Muscle of leg (tissue), 11 donors: ENCODE measurements around the gene JSRP1. TPM values are rescaled to one million over a fixed set of nuclear protein-coding genes. Genes with fewer than 3 reads are reported as not detected.

Experiments used
- DNase-seq: peaks from one replicate; pipeline ENCODE4 v3.0.0; 2013
- H3K27ac ChIP-seq: one replicate; pipeline ENCODE4 v1.5.1; 2013; ENCODE audit warnings: mild to moderate bottlenecking, low read length, control low read depth
- H3K27me3 ChIP-seq: one replicate; pipeline ENCODE4 v1.6.1; 2013; ENCODE audit warnings: low read length; ENCODE audit not compliant: control insufficient read depth, insufficient read depth
- H3K36me3 ChIP-seq: one replicate; pipeline ENCODE4 v1.6.1; 2013; ENCODE audit warnings: low read length; ENCODE audit not compliant: control insufficient read depth, insufficient read depth
- H3K4me1 ChIP-seq: one replicate; pipeline ENCODE4 v1.6.1; 2013; ENCODE audit warnings: low read length; ENCODE audit not compliant: control insufficient read depth, insufficient read depth
- H3K4me3 ChIP-seq: one replicate; pipeline ENCODE4 v1.5.1; 2013; ENCODE audit warnings: low read length, control low read depth
- H3K9me3 ChIP-seq: replicated peaks from 2 replicates; pipeline ENCODE4 v1.6.1; 2013; ENCODE audit warnings: low read depth, low read length; ENCODE audit not compliant: control insufficient read depth
- WGBS: methylation state at CpG from one replicate; pipeline ENCODE4 v1.1.5; 2013; ENCODE audit warnings: missing lambda C conversion rate; ENCODE audit not compliant: insufficient coverage; 5-methylcytosine and 5-hydroxymethylcytosine counted together
- polyA plus RNA-seq, 8 donors: library from polyadenylated mRNA; unstranded; fragments of 120-200 nt; gene quantifications; one replicate each; pipeline versions ENCODE4 v1.2.1 to v1.2.3, GENCODE V29; 2013; ENCODE audit warnings: inconsistent platforms in 1 of 8, low replicate concordance in 1 of 8; ENCODE audit not compliant: insufficient read length in 8 of 8, insufficient read depth in 1 of 8
- total RNA-seq: library from RNA; stranded (reverse); fragments of 120-200 nt; gene quantifications from one replicate; pipeline ENCODE4 v1.2.4, GENCODE V29; 2013

JSRP1 gene
- total and polyA plus RNA-seq, 9 donors = 58.3 to 107 (median 85.2) TPM

DNA sequence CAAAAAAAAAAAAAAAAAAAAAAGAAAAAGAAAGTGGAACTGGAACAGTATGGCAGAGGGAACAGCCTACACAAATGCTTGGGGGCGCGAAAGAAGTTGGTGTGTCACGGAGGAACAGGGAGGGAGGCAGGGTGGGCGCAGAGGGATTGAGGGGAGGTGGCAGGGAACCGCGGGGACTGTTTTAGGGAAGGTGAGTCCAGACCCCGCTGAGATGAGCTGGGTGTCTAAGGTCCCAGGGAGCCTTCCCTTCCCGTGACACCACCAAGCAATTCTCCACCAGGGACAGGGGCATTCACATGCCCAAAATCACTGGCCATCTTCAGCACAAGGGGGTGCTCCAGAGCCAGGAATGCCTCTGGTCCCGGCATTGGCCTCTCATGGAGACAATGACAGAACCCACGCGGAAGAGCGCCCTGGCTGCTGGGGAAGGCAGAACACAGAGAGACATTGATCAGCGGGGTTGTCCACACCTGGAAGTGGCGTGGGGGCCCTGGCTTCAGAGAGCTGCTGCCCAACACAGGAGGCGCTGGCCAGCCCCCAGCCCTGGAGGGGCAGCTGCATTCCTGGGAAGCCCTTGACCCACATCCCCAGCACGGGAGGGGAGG is 18.8 kb upstream of the JSRP1 start:
- Histone ChIP-seq H3K27ac (no peak overlapping the region), H3K4me1 (peaks cover 48% of the 10 kb centered on the region)
- 45% methylated on average over 13 of the region's 16 CpGs for WGBS

GRCh38 chr19:2274185-2274711 is 18.0 kb upstream of the JSRP1 start:
- 84% methylated on average over 5 of the region's 9 CpGs for WGBS
- no peaks in the 10 kb centered on the region for H3K9me3 ChIP-seq
- peak overlapping the region; percentile 48 for H3K27ac ChIP-seq
- no peak overlapping the region for H3K4me3 ChIP-seq
- no peaks in the 10 kb centered on the region for H3K27me3 ChIP-seq
- H3K4me1 ChIP-seq = peaks cover 48% of the 10 kb centered on the region
- peaks cover 24% of the 10 kb centered on the region for H3K36me3 ChIP-seq
- peak; percentile 13 for DNase-seq

More for the DNA sequence above, 18.8 kb upstream of the JSRP1 start:
- H3K27me3 ChIP-seq = no peaks in the 10 kb centered on the region
- H3K36me3 ChIP-seq = peaks cover 24% of the 10 kb centered on the region
- no peaks in the 10 kb centered on the region for H3K9me3 ChIP-seq
- no peak overlapping the region for H3K4me3 ChIP-seq
- DNase-seq = peak; percentile 77

DNA sequence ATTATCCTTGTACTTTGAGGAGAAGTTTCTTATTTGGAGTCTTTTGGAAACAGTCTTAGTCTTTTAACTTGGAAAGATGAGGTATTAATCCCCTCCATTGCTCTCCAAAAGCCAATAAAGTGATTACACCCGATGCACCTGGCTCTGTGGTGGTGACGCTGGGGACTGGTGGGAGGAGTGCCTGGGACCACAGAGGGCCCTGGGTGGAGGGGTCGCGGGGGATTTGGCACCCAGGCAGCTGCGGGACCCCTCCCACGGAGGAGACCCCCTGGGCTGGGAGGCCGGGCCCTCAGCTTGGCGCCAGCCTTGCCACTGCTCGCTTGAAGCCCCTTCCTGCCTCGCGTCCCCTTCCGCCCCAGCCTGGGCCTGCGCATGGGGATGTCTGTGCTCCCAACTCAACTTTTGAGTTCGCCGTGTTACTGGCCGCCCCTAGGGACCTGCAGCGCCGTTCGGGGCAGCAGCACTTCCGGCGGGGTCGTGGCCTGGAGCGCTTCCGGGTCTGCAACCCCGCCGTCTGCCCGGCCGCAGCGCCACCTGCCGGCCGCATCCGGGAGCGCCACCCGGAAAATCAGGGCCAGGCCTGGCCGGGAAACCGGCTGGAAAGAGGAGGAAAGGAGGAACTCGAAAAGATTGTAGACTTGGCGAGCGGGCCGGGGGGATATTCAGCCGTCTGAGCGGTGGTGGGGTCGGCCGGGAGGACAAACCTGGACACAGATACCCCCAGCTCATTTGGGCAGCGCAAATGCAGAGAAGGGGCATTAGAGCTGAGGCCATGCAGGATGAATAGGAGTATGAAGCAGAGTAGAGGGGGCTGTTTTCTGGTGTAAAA is 17.4 kb upstream of the JSRP1 start:
- DNase-seq = peak; percentile 80
- Histone ChIP-seq H3K36me3 (peaks cover 24% of the 10 kb centered on the region), H3K27me3 (no peaks in the 10 kb centered on the region), H3K9me3 (no peaks in the 10 kb centered on the region), H3K4me3 (no peak overlapping the region), H3K27ac (peak overlapping the region; percentile 83), H3K4me1 (peaks cover 48% of the 10 kb centered on the region)
- 8% methylated on average over 41 of the region's 45 CpGs for WGBS

DNA sequence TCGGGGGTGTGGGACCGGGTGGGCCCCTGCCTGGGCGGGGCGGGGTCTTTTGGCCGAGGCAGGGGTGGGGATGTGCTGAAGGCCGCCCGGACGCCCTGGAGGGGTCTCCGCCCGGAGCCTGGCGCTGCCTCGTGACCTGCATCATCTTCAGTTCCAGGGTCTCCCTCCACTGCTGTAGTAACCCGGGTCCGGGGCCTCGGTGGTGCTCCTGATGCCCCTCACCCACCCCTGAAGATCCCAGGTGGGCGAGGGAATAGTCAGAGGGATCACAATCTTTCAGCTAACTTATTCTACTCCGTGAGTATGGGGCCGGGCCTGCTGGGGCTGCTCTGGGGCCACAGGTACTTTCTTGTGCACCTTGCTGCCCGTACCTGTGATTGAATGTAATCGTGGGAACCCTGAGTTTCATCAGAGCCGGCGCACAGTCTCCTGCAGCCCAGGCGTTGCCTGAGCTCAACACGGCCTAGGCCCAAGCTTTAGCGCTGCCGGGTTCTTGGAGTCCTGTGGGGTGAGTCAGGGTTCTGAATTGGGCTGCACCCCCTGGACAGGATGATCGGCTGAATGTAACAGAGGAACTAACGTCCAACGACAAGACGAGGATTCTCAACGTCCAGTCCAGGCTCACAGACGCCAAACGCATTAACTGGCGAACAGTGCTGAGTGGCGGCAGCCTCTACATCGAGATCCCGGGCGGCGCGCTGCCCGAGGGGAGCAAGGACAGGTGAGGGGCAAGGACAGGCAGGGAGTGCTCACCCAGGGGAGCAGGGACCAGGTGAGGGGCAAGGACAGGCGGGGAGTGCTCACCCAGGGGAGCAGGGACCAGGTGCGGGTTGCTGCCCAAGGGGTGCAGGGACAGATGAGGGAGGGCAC is 15.3 kb upstream of the JSRP1 start:
- Histone ChIP-seq H3K27me3 (no peaks in the 10 kb centered on the region), H3K4me3 (peak overlapping the region; percentile 100), H3K36me3 (peaks cover 24% of the 10 kb centered on the region), H3K27ac (peak overlapping the region; percentile 90), H3K4me1 (peaks cover 54% of the 10 kb centered on the region), H3K9me3 (no peaks in the 10 kb centered on the region)
- peak; percentile 43 for DNase-seq
- 29% methylated on average over 34 of the region's 43 CpGs for WGBS

DNA sequence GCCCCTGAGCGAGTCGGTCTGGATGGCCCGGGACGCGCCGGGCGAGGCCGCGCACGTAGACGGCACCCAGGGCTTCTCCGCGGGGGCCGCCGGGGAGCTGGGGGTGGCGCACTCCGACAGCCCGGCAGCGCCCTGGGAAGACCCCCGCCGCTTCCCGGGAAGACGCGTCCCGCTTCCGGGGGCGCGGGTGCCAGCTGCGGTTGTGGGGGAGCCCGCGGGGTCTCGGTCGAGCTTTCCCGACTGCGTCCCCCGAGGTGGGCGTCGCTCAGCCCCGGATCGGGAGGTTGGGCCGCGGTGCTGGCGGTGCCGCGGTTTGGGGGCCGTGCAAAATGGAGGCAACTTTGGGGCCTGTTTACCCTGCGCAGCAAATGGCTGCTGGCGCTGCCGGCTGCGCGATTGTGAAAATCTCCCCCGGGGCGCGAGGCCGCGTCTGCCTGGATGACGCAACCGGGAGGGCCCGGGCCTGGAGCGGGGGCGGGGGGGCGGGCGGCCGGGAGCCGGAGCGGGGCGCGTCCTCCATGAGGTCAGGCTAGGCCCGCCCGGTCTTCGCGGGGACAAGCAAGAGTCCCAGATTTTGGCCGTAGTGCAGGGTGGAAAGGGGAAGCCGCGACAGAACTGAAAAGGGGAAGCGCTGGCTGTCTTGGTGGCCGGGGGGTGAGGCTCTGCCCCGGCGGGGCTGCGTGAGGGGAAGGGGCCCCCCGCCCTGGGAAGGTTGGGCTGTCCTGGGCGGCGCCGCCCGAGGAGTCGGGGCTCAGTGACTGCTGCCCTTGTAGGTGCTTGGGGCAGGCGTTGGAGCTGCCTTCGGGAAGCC is 14.4 kb upstream of the JSRP1 start:
- peaks cover 50% of the 10 kb centered on the region for H3K4me1 ChIP-seq
- H3K27me3 ChIP-seq = no peaks in the 10 kb centered on the region
- peaks cover 24% of the 10 kb centered on the region for H3K36me3 ChIP-seq
- under 1% methylated on average over 85 of the region's 88 CpGs for WGBS
- peak overlapping the region; percentile 100 for H3K4me3 ChIP-seq
- DNase-seq = peak; percentile 94
- H3K9me3 ChIP-seq = no peaks in the 10 kb centered on the region
- peak overlapping the region; percentile 97 for H3K27ac ChIP-seq

DNA sequence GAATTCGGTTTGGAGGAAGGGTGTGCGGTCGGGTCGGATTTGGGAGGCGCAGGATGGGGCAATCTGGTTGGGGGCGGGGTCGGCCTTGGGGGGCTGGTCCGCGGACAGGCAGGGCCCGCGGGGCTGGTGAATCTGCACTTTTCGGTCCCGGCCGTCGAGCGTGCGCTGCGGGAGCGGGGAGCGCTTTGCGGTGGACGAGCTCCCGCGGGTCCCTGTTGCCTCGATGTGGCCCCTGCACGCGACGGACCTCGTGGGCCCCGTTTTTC is 13.9 kb upstream of the JSRP1 start:
- peak; percentile 42 for DNase-seq
- H3K36me3 ChIP-seq = peaks cover 24% of the 10 kb centered on the region
- under 1% methylated on average over 28 of the region's 30 CpGs for WGBS
- H3K9me3 ChIP-seq = no peaks in the 10 kb centered on the region
- H3K27me3 ChIP-seq = no peaks in the 10 kb centered on the region
- peaks cover 45% of the 10 kb centered on the region for H3K4me1 ChIP-seq
- peak overlapping the region; percentile 97 for H3K27ac ChIP-seq
- H3K4me3 ChIP-seq = peak overlapping the region; percentile 100

DNA sequence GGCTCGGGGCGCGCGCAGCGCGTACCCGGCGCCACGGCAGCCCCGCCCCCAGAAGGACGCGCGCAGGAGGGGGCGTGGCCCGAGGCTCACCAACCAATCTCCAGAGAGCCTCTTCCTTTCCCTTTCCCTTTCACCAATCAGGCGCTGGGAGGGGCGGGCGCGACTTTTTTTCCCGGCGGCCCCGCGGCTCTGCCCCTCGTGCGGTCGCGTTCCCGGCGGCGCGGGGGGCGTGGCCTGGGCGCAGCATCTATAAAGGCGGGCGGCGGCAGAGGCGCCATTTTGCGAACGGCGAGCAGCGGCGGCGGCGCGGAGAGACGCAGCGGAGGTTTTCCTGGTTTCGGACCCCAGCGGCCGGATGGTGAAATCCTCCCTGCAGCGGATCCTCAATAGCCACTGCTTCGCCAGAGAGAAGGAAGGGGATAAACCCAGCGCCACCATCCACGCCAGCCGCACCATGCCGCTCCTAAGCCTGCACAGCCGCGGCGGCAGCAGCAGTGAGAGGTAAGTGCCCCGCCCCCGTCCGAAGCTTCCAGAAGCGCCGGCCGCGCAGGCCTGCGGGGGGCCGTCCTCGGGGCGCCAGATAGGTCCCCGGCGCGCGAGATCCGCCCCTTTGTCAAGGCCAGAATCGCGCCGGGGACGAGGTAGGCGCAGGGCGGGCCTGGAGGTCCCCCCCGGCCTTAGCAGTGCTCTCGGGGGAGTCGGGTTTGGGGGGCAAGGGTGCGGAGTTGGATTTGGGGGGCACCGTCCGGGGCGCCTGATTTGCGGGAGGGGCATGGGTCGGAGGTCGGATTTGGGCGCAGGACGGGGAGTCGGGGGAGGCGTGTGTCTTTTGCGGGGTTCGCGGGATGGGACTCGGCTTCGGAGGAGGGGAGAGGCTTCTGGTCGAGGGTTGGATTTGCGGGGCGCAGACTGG is 13.3 kb upstream of the JSRP1 start:
- H3K27ac ChIP-seq = peak overlapping the region; percentile 97
- no peaks in the 10 kb centered on the region for H3K27me3 ChIP-seq
- peak; percentile 99 for DNase-seq
- H3K36me3 ChIP-seq = peaks cover 23% of the 10 kb centered on the region
- peaks cover 41% of the 10 kb centered on the region for H3K4me1 ChIP-seq
- H3K9me3 ChIP-seq = no peaks in the 10 kb centered on the region
- WGBS = under 1% methylated on average over 95 of the region's 103 CpGs
- peak overlapping the region; percentile 100 for H3K4me3 ChIP-seq

GRCh38 chr19:2268861-2269243 is 12.6 kb upstream of the JSRP1 start:
- Histone ChIP-seq H3K4me3 (peak overlapping the region; percentile 56), H3K27me3 (no peaks in the 10 kb centered on the region), H3K27ac (peak overlapping the region; percentile 86), H3K4me1 (peaks cover 35% of the 10 kb centered on the region), H3K36me3 (peaks cover 18% of the 10 kb centered on the region), H3K9me3 (no peaks in the 10 kb centered on the region)
- no peak for DNase-seq
- WGBS = under 1% methylated on average over 16 of the region's 19 CpGs

DNA sequence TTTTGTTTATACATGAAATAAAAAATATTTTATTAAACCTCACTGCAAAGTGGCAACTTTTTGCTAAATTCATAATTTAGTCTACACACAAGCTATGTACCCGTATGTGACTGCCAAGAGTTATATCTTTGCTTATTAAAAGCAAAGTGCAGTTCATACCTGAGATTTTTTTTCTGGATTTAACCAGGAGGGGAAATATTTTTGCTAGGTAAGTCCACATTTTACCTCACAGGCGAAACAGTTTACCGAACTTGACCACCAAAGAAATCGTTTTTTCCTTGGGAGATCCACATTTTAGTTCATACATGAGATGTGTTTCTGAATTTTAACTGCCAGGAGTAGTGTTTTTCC is 12.2 kb upstream of the JSRP1 start:
- no peak overlapping the region for H3K4me3 ChIP-seq
- no peaks in the 10 kb centered on the region for H3K9me3 ChIP-seq
- peaks cover 18% of the 10 kb centered on the region for H3K36me3 ChIP-seq
- peaks cover 32% of the 10 kb centered on the region for H3K4me1 ChIP-seq
- DNase-seq = no peak
- WGBS = no CpG with 5 or more reads among the region's 4 CpGs
- H3K27me3 ChIP-seq = no peaks in the 10 kb centered on the region
- peak overlapping the region; percentile 86 for H3K27ac ChIP-seq
